Left lung (tissue), 10 donors: ENCODE measurements around the gene FAM227B. TPM values are rescaled to one million over a fixed set of nuclear protein-coding genes. Genes with fewer than 3 reads are reported as not detected.
"Not testable (repeated sequence)": the region's sequence is repeated elsewhere in the genome, so short reads cannot be mapped to it uniquely, and the experiment has no call there.

Experiments
- ATAC-seq: fragments of 200-7000 bp; cut with Tn5 transposase; one replicate; pipeline ENCODE4 v1.9.1; 2020; ENCODE audit warnings: moderate library complexity
- DNase-seq, 4 donors: peaks; one replicate each; pipeline ENCODE4 v3.0.0-alpha.2; 2013 to 2020
- H3K27ac ChIP-seq, 2 donors: fragments of 200-600 bp; sonication (generic) in 1 of 2; one replicate each; pipeline versions ENCODE4 v1.5.0 to v1.8.0; 2020 to 2021
- H3K27me3 ChIP-seq, 2 donors: fragments of 200-600 bp; sonication (generic) in 1 of 2; one replicate each; pipeline versions ENCODE4 v1.5.0 to v1.8.0; 2020 to 2021
- H3K36me3 ChIP-seq, 2 donors: fragments of 200-600 bp; sonication (generic) in 1 of 2; one replicate each; pipeline versions ENCODE4 v1.5.0 to v1.8.0; 2020 to 2021
- H3K4me1 ChIP-seq, 2 donors: fragments of 200-600 bp; one replicate each; pipeline ENCODE4 v1.8.0; 2021
- H3K4me3 ChIP-seq, 2 donors: fragments of 200-600 bp; sonication (generic) in 1 of 2; one replicate each; pipeline versions ENCODE4 v1.5.0 to v1.8.0; 2020 to 2021; ENCODE audit warnings: mild to moderate bottlenecking in 1 of 2
- H3K9me3 ChIP-seq, 2 donors: fragments of 200-600 bp; sonication (generic) in 1 of 2; one replicate each; pipeline versions ENCODE4 v1.5.0 to v1.8.0; 2020 to 2021
- CTCF ChIP-seq, 2 donors: fragments of 200-600 bp; sonication (generic) in 1 of 2; IDR thresholded peaks; one replicate each; pipeline versions ENCODE4 v1.5.0 to v1.8.0; 2021; ENCODE audit warnings: antibody characterized with exemption in 2 of 2
- intact Hi-C, 2 donors: fragments of 100-400 bp; cut with DNase I; formaldehyde crosslinking; loops; one replicate each; pipeline versions ENCODE4 v1.11.2 to v1.14.2; 2022
- polyA plus RNA-seq, 6 donors: library from polyadenylated mRNA; unstranded; fragments of 120-200 nt; gene quantifications; one replicate each; pipeline ENCODE4 v1.2.1, GENCODE V29; 2013; ENCODE audit not compliant: insufficient read length in 6 of 6
- total RNA-seq, 2 donors: library from RNA; stranded (reverse); fragmentation: NEBNext Ultra II Directional; extraction: Animal tissue kit (Norgen Biotek cat#: 25700); gene quantifications; one replicate each; pipeline ENCODE4 v1.2.1, GENCODE V29; 2021
- donor health status: DM: no; HTN: yes; CAD: no.
- donor health status: DM: no; HTN: no; CAD: no.

Gene FAM227B
- total and polyA plus RNA-seq, 8 donors = 2.3 to 17.2 (median 13.3) TPM

GRCh38 chr15:49415638-49416037 lies 205.0 kb downstream of the FAM227B start:
- Histone ChIP-seq H3K27ac (no peak overlapping the region), H3K4me1 (no peaks in the 10 kb centered on the region), H3K4me3 (no peak overlapping the region), H3K36me3 (no peaks in the 10 kb centered on the region), H3K27me3 (no peaks in the 10 kb centered on the region), H3K9me3 (no peaks in the 10 kb centered on the region)
- no peak for TF ChIP-seq CTCF (IDR thresholded peaks at IDR 0.05)
- intact Hi-C loops = no loop called here
- ATAC-seq (no peak), DNase-seq (no peak)

- intact Hi-C loops = no loop called here
- Histone ChIP-seq H3K4me1 (no peaks in the 10 kb centered on the region), H3K27ac (no peak overlapping the region), H3K27me3 (no peaks in the 10 kb centered on the region), H3K36me3 (no peaks in the 10 kb centered on the region), H3K4me3 (no peak overlapping the region), H3K9me3 (no peaks in the 10 kb centered on the region)
- DNase-seq (no peak), ATAC-seq (no peak)
- TF ChIP-seq CTCF (IDR thresholded peaks at IDR 0.05) = no peak
Measured at GRCh38 chr15:49415149-49415548, 205.5 kb downstream of the FAM227B start.

- no peak for ATAC-seq
- Histone ChIP-seq H3K9me3 (no peaks in the 10 kb centered on the region), H3K4me3 (no peak overlapping the region), H3K4me1 (no peaks in the 10 kb centered on the region), H3K27me3 (no peaks in the 10 kb centered on the region), H3K36me3 (no peaks in the 10 kb centered on the region), H3K27ac (no peak overlapping the region)
- no peak for TF ChIP-seq CTCF (IDR thresholded peaks at IDR 0.05)
- intact Hi-C loops = no loop called here
- no peak for DNase-seq
Measured at GRCh38 chr15:49412797-49413196, 207.8 kb downstream of the FAM227B start.

- intact Hi-C loops = no loop called here
- H3K4me1 ChIP-seq = no peaks in the 10 kb centered on the region
- DNase-seq = no peak
- no peak for TF ChIP-seq CTCF (IDR thresholded peaks at IDR 0.05)
- H3K4me3 ChIP-seq = no peak overlapping the region
- no peaks in the 10 kb centered on the region for H3K27me3 ChIP-seq
- H3K36me3 ChIP-seq = no peaks in the 10 kb centered on the region
- no peak for ATAC-seq
- H3K27ac ChIP-seq = no peak overlapping the region
- no peaks in the 10 kb centered on the region for H3K9me3 ChIP-seq
Measured at GRCh38 chr15:49410641-49411040, 210.0 kb downstream of the FAM227B start.

- H3K27ac ChIP-seq = no peak overlapping the region
- no peak overlapping the region for H3K4me3 ChIP-seq
- no peaks in the 10 kb centered on the region for H3K4me1 ChIP-seq
- no peaks in the 10 kb centered on the region for H3K36me3 ChIP-seq
- H3K27me3 ChIP-seq = no peaks in the 10 kb centered on the region
- ATAC-seq = no peak
- intact Hi-C loops = no loop called here
- peak in 1 of 4 donors; percentile 36 for DNase-seq
- no peak for TF ChIP-seq CTCF (IDR thresholded peaks at IDR 0.05)
- peaks cover 0 to 4% of the 10 kb centered on the region in 2 donors for H3K9me3 ChIP-seq
Measured at GRCh38 chr15:49406352-49407118, 214.1 kb downstream of the FAM227B start.

GRCh38 chr15:49402515-49403296 lies 217.9 kb downstream of the FAM227B start:
- H3K36me3 ChIP-seq, H3K27ac ChIP-seq, DNase-seq, H3K27me3 ChIP-seq, H3K9me3 ChIP-seq, H3K4me1 ChIP-seq, ATAC-seq, H3K4me3 ChIP-seq, intact Hi-C loops: not testable (repeated sequence)
